Measurements from ENCODE around the gene MINDY4.

GRCh38 chr7:30931161-30931928 is 160.1 kb downstream of the MINDY4 start:
- TF ChIP-seq GATA2 (IDR thresholded peaks at IDR 0.05; ENCODE audit: low read depth, low read length), result no peak
- no peak for TF ChIP-seq GATA3 (IDR thresholded peaks at IDR 0.05; ENCODE audit: low read depth, low read length)

Measured in SH-SY5Y (cell line).